LoVo (cell line): ENCODE data around the gene DPRX.

Source experiments
- DNase-seq: peaks from one replicate; pipeline ENCODE4 v3.0.0-alpha.2; 2016; ENCODE audit warnings: low spot score

DPRX gene

DNA sequence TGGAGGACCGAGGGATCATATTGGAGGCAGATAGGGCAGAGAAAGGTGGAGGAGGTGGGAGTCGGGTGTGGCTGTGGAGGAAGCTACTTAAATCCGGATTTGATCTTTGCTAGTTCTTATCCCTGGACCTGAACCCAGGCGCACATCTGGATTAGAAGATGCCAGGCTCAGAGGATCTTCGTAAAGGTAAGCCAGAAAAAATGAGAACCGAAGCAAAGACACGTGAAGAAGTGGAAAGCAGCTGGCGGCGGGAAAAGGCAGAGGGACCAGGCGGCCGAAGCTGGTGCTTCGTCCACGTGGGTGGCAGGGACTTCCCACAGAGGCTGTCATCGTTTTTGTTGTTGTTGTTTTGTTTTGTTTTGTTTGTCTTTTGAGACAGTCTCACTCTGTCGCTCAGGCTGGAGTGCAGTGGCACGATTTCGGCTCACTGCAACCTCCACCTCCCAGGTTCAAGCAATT lies at the start of gene DPRX:
DPRX (plus strand) TSS at position 51 of the 459 bp plus-strand sequence; CDS start at position 159, 108 bp downstream.
- no peak for DNase-seq

GRCh38 chr19:53583181-53583580 lies 48.6 kb upstream of the DPRX start:
- DNase-seq = no peak

DNA sequence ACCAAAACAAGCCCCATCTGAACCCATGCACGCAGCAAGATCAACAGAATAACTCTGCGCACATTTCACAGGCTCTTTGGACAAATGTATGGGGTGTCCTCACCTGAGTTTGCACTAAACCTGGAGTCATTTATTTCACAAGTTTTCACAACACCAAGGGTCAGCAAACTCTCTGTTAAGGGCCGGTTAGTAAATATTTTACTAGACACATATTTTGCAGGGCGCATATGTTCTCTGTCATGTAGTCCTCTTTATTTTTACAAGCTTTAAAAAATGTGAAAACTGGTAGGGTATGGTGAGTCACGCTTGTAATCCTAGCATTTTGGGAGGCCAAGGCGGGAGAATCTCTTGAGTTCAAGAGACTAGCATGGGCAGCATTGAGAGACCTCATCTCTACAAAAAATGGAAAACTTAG lies 45.5 kb upstream of the DPRX start:
- DNase-seq = no peak

DNA sequence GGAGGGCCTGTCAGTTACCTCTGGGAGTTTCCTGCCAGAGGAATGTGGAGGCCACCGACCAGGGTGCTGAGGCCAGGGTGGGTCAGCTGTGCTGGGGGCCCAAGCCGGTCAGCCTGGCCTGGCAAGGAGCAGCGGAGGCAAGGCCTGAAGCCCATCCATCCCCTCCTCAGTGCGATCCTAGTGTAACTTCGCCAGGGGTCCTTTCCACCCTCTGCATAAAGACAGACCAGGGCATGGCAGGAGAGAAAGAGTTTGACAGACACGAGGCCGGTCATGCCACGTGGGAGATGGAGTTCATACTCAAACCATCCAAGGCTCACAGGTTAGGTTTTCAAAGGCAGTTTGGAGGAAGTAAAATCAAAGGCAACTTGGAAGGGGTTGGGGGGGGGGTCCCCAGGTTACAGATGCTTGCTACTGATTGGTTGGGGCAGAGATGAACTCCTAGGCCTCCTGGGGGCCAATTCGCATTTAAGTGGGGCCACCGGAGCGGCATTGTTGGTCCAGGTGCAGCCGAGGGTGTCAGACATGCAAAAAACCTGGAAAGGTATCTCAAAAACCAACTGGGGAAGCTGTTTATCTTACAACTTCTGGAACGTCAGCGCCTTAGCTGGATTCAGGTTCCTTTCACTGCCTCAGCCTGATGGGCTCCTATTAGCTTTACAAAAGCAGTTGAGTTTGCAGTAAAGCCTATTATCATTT lies 36.8 kb upstream of the DPRX start:
- no peak for DNase-seq

- DNase-seq = no peak
These were observed 36.3 kb upstream of the DPRX start for GRCh38 chr19:53595510-53595867.

DNA sequence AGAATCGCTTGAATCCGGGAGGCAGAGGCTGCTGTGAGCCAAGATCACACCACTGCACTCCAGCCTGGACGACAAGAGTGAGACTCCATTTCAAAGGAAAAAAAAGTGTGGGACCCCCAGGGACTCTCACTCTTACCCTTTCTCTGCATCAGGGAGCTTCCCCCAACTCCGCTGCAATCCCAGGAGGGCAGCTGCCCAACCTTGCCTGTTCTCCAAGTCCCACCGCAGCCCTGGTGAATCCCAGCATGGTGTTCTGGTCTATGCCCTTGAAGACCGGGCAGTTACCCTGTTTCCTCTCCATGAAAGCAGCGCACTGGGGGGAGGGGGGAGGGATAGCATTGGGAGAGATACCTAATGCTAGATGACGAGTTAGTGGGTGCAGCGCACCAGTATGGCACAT lies 35.7 kb upstream of the DPRX start:
- DNase-seq = no peak

GRCh38 chr19:53597023-53597422 lies 34.8 kb upstream of the DPRX start:
- DNase-seq = no peak

- no peak for DNase-seq
These were observed 33.4 kb upstream of the DPRX start for GRCh38 chr19:53598361-53598760.

DNA sequence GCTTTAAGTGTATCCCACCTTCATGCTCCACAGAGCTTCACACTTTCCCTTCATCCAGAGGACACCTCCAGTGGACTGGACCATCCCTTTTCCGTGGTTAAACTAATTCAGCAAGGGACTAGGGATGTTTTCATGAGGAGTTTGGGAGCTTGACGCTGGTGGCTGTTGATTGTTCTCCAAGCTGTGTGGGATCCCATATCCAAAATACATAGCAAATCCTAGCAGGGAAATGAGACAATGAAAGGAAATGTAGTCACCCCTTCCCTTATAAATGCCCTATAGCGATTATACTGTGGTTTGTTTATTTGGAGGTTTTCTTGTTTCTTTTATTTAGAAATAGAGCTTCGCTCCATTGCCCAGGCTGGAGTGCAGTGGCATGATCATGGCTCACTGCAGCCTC lies 31.6 kb upstream of the DPRX start:
- no peak for DNase-seq

GRCh38 chr19:53606031-53606430 lies 25.8 kb upstream of the DPRX start:
- no peak for DNase-seq

- no peak for DNase-seq
These were observed 23.4 kb upstream of the DPRX start for GRCh38 chr19:53608381-53608780.

DNA sequence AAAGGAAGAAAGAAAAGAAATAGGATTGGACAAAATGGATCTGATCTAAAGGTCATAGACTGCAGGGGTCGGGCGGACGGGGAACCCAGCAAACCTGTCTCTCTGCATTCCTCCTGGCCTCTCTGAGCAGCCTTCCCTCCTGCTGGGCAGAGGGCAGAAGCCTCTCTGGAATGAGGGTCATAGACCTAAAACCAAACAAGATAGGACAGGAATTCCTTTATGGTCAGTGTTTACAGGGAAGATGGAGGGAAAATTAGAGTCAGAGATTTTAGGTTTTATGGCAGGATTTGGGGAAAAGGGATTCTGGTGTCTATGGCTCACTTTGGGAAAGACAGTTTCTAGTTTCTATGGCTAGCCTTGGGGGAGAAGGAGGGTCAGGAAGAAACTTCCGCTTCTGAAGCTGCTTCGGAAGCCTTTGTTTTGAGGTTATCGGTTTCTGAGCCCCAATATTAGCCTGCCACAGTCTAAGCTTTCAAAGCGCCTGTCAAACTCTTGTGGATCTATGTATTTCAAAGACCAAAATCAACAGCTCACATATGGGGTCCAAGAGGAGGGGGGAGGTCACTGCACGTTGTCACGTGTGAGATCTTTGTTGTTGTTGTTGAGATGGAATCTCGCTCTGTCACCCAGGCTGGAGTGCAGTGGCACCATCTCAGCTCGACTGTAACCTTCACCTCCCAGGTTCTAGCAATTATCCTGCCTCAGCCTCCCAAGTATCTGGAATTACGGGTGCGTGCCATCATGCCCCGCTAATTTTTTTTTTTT lies 18.9 kb upstream of the DPRX start:
- DNase-seq = no peak

- DNase-seq = no peak
These were observed 9.7 kb upstream of the DPRX start for GRCh38 chr19:53621885-53622740.

DNA sequence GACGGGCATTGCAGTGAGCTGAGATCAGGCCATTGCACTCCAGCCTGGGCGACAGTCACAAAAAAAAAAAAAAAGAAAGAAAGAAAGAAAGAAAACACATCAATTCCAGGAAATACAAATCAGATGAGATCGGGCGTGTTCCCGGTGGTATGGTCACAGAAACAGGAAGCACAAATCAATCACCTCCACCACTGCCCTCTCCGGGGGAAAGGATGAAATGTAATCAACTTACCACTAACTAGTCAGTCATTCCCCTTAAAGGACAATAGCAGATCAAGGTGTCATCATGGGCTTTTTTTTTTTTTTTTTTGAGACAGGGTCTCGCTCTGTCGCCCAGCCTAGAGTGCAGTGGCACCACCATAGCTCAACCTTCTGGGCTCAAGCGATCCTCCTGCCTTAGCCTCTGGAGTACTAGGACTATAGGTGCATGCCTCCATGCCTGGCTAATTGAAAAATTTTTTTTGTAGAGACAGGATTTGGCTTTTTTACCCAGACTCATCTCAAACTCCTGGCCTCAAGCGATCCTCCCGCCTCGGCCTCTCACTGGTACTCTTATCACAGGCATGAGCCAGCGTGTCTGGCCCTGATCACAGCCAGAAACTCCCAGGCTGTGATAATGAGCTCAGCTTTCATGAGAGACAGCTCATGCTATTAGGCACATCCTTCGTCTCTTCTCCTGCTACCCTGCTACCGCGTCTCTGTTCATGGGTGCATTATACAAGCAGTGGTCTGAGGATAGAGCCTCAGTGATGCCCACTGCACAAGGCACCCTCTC lies 6.8 kb upstream of the DPRX start:
- no peak for DNase-seq

DNA sequence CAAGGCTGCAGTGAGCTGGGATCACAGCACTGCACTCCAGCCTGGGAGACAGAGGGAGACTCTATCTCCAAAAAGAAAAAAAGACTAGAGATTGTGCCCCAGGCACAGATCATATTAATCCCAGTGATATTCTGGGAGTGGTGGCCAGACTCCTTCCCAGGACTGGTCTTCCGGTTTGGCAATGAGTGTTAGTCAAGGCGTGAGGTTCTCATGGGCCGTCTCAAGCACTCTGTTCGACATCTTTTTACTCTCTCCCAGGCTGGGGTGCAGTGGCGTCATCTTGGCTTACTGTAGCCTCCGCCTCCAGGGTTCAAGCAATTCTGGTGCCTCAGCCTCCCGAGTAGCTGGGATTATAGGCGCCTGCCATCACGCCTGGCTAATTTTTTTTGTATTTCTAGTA lies 5.3 kb upstream of the DPRX start:
- no peak for DNase-seq

- no peak for DNase-seq
These were observed 4.8 kb upstream of the DPRX start for GRCh38 chr19:53626976-53627375.

DNA sequence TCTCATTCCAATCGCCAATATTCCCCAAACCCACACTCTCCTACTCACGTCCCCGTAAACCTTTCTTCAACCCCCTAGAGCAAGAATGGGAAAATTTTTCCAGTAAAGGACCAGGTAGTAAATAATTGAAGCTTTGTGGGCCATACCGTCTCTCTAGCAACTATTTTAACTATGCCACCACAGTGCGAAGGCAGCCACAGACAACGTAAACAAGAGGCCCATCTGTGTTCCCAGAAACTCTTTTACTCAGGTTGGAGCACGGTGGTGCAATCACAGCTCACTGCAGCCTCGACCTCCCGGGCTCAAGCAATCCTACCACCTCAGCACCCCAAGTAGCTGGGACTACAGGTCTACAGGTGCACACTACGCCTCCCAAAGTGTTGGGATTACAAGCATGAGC lies 3.0 kb downstream of the DPRX start:
- no peak for DNase-seq

- DNase-seq = no peak
These were observed 7.7 kb downstream of the DPRX start for GRCh38 chr19:53639471-53639870.

DNA sequence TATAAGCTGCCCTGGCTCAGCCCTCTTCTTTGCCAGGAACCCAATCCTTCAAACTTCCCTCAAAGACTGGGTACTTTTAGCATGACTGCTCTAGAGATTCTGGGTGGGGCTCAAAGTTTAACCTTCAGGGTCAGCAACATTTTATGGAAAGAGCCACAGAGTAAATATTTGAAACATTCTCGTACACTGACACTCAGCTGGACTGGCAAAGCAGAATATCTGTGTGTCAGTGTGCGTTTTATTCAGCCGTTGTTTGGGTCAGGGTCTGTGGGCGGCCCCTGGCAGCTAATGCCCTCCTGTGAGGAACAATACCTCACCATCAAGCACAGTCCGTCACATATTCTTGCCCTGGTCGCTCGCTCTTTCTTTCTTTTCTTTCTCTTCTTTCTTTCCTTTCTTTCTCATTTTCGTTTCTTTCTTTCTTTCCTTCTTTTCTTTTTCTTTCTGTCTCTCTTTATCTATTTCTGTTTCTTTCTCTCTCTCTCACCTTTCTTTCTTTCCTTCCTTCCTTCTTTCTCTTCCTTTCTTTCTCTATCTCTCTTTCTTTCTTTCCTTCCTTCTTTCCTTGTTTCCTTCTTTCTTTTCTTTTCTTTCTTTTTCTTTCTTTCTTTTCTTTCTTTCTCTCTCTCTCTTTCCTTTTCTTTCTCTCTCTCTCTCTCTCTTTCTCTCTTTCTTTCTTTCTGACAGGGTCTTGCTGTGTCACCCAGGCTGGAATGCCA lies 10.7 kb downstream of the DPRX start:
- no peak for DNase-seq

DNA sequence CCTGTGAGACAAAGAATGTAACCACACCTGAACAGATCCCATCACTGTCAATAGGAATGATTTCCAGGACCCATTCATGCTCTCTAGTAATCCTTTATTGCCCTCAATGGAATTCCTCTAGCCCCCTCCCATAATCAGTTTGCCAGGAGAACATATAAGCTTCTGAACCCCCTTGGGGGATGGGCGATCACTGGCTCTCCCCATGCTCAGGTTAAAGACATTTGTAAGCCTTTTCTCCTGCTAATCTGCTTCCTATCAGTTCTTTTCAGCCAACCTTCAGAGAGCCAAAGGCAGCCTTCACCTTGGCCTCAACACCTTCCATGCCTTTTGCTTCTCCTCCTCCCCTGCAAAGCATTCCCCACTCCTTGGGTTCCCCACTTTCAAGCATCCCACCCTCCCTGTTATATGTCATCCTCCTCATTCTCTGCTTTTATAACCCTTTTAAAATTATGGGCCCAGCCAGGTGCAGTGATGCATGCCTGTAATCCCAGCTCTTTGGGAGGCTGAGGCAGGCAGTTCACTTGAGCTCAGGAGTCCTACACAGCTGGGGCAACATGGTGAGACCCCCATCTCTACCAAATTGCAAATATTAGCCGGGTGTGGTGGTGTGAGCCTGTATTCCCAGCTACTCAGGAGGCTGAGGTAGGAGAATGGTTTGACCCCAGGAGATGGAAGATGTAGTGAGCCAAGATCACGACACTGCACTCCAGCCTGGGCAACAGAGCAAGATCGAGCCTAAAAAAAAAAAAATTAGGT lies 12.4 kb downstream of the DPRX start:
- DNase-seq = no peak

DNA sequence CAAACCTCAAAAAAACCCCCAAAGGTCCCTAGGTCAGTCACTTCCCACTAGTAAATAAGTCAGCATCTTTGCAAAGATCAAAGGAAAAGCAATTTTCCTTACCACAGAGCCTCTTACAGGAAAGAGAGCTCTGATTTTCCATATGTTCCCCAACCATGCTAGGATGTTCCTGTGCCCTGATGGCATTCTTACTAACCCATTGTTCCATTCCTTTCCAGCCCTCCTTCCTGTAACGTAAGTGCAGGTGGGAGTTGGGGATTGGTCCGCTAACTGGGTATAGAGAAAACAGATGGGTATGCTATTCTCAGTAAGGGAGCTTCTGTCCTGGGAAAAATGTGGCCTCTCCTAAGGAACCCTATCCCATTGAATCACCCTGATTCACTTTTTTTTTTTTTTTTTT lies 14.3 kb downstream of the DPRX start:
- no peak for DNase-seq
